Hepatocyte (in vitro differentiated cells): ENCODE measurements around the gene HBD. TPM values are rescaled to one million over a fixed set of nuclear protein-coding genes. Genes with fewer than 3 reads are reported as not detected.

Source experiments
- DNase-seq: peaks from one replicate; pipeline ENCODE4 v3.0.0-alpha.2; 2016; ENCODE audit warnings: low spot score
- H2AFZ ChIP-seq: fragments of 200-600 bp; sonication (generic); 2 replicates; pipeline ENCODE4 v1.6.0; 2016; ENCODE audit warnings: antibody characterized with exemption, mild to moderate bottlenecking
- H3K27ac ChIP-seq: fragments of 200-600 bp; sonication (generic); 2 replicates; pipeline ENCODE4 v1.5.1; 2016; ENCODE audit warnings: mild to moderate bottlenecking
- H3K27me3 ChIP-seq: fragments of 200-600 bp; sonication (generic); 2 replicates; pipeline ENCODE4 v1.6.1; 2016
- H3K36me3 ChIP-seq: fragments of 200-600 bp; sonication (generic); replicated peaks from 2 replicates; pipeline ENCODE4 v1.5.1; 2016; ENCODE audit warnings: low read depth; ENCODE audit not compliant: insufficient read depth
- H3K4me1 ChIP-seq: fragments of 200-600 bp; sonication (generic); 2 replicates; pipeline ENCODE4 v1.5.1; 2016; ENCODE audit warnings: mild to moderate bottlenecking, moderate library complexity; ENCODE audit not compliant: insufficient read depth
- H3K4me2 ChIP-seq: fragments of 200-600 bp; sonication (generic); 2 replicates; pipeline ENCODE4 v1.6.0; 2016
- H3K4me3 ChIP-seq: fragments of 200-600 bp; sonication (generic); 2 replicates; pipeline ENCODE4 v1.5.1; 2016; ENCODE audit warnings: mild to moderate bottlenecking
- H3K79me2 ChIP-seq: fragments of 200-600 bp; sonication (generic); 2 replicates; pipeline ENCODE4 v1.6.0; 2017; ENCODE audit warnings: mild to moderate bottlenecking
- H3K9me2 ChIP-seq: fragments of 200-600 bp; sonication (generic); replicated peaks from 2 replicates; pipeline ENCODE4 v1.6.0; 2017; ENCODE audit warnings: mild to moderate bottlenecking; ENCODE audit not compliant: insufficient read depth
- H3K9me3 ChIP-seq: fragments of 200-600 bp; sonication (generic); 2 replicates; pipeline ENCODE4 v1.5.1; 2016; ENCODE audit warnings: low read depth, mild to moderate bottlenecking
- H4K20me1 ChIP-seq: fragments of 200-600 bp; sonication (generic); 2 replicates; pipeline ENCODE4 v1.6.0; 2016; ENCODE audit warnings: mild to moderate bottlenecking; ENCODE audit not compliant: insufficient read depth, poor library complexity, severe bottlenecking
- EZH2 ChIP-seq: fragments of 200-600 bp; sonication (generic); IDR thresholded peaks from 2 replicates; pipeline ENCODE4 v1.6.1; 2016; ENCODE audit warnings: antibody characterized with exemption, mild to moderate bottlenecking, borderline replicate concordance
- EZH2phosphoT487 ChIP-seq: fragments of 200-600 bp; sonication (generic); IDR thresholded peaks from one replicate; pipeline ENCODE4 v1.6.1; 2018; ENCODE audit warnings: antibody characterized with exemption, mild to moderate bottlenecking, low read depth, moderate library complexity; ENCODE audit not compliant: unreplicated experiment, severe bottlenecking
- WGBS: methylation state at CpG from one replicate; pipeline ENCODE4 v1.1.6; 2016; ENCODE audit warnings: low lambda C conversion rate; ENCODE audit errors: missing lambda C conversion rate; 5-methylcytosine and 5-hydroxymethylcytosine counted together
- polyA plus RNA-seq: library from polyadenylated mRNA; unstranded; fragments of >200 nt; fragmentation: Nextera tagmentation; extraction: Ambion mirVana; gene quantifications from 2 replicates; pipeline ENCODE4 v1.2.1, GENCODE V29; 2016
- total RNA-seq: library from RNA; depleted of rRNA; stranded (reverse); fragments of >200 nt; gene quantifications from 2 replicates; pipeline ENCODE4 v1.2.3, GENCODE V29; 2014
- TF ChIP-seq, protein P1 (sequence below): fragments of 200-600 bp; sonication (generic); IDR thresholded peaks from 2 replicates; pipeline ENCODE4 v1.5.1; 2016; ENCODE audit warnings: antibody characterized with exemption, mild to moderate bottlenecking; ENCODE audit not compliant: poor library complexity

The HBD gene
- total and polyA plus RNA-seq, 2 experiments from 2014 or later: not detected

DNA sequence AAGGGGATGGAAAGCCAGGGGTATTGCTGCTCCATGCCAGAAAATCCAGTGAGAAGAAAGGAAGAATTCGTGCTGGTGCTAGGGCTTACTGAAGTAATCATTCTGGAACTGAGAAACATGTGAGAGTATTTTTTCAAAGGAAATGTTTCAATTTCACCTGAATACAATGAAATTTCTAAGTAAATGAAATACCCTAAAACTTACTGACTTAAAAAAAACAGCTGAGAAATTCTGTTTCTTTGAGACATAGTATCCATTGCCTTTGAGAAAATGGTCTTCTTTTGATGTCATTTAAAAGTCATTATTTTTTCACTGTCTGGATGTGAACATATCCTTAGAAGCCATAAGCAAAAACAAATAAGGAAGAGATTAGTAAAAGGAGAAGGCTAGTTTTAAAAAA is 33.7 kb downstream of the HBD start, which contains the start of gene OR51V1:
Gene OR51V1 (minus strand): TSS at position 101 of the 400 bp plus-strand sequence. CDS start 0 bp downstream, at position 101.
- H3K4me3 ChIP-seq: no peak within 1 kb of the TSS
- H3K4me2 ChIP-seq: no peak within 1 kb of the TSS
- no peaks in the 10 kb centered on the region for H4K20me1 ChIP-seq
- TF ChIP-seq EZH2phosphoT487 (no peak), EZH2 (no peak)
- TF ChIP-seq, protein P1, sequence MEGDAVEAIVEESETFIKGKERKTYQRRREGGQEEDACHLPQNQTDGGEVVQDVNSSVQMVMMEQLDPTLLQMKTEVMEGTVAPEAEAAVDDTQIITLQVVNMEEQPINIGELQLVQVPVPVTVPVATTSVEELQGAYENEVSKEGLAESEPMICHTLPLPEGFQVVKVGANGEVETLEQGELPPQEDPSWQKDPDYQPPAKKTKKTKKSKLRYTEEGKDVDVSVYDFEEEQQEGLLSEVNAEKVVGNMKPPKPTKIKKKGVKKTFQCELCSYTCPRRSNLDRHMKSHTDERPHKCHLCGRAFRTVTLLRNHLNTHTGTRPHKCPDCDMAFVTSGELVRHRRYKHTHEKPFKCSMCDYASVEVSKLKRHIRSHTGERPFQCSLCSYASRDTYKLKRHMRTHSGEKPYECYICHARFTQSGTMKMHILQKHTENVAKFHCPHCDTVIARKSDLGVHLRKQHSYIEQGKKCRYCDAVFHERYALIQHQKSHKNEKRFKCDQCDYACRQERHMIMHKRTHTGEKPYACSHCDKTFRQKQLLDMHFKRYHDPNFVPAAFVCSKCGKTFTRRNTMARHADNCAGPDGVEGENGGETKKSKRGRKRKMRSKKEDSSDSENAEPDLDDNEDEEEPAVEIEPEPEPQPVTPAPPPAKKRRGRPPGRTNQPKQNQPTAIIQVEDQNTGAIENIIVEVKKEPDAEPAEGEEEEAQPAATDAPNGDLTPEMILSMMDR: no peak
- WGBS: 80% methylated on average over 1 of the region's 1 CpG
- no peaks in the 10 kb centered on the region for H3K9me2 ChIP-seq
- H3K79me2 ChIP-seq: no peaks in the 10 kb centered on the region
- H2AFZ ChIP-seq: no peak within 1 kb of the TSS
- H3K27me3 ChIP-seq: no peaks in the 10 kb centered on the region
- H3K4me1 ChIP-seq: no peaks in the 10 kb centered on the region
- no peaks in the 10 kb centered on the region for H3K36me3 ChIP-seq
- H3K27ac ChIP-seq: no peak within 1 kb of the TSS
- DNase-seq: no peak
- H3K9me3 ChIP-seq: no peaks in the 10 kb centered on the region

- Histone ChIP-seq H4K20me1 (no peaks in the 10 kb centered on the region), H3K27me3 (no peaks in the 10 kb centered on the region), H3K36me3 (no peaks in the 10 kb centered on the region), H3K79me2 (no peaks in the 10 kb centered on the region), H3K9me3 (no peaks in the 10 kb centered on the region), H3K9me2 (no peaks in the 10 kb centered on the region), H2AFZ (no peak overlapping the region), H3K4me3 (no peak overlapping the region), H3K4me1 (no peaks in the 10 kb centered on the region), H3K27ac (no peak overlapping the region), H3K4me2 (no peak overlapping the region)
- DNase-seq: no peak
- TF ChIP-seq EZH2 (no peak), EZH2phosphoT487 (no peak)
- TF ChIP-seq, protein P1: no peak
Observed at GRCh38 chr11:5198285-5198684, 36.0 kb downstream of the HBD start.

DNA sequence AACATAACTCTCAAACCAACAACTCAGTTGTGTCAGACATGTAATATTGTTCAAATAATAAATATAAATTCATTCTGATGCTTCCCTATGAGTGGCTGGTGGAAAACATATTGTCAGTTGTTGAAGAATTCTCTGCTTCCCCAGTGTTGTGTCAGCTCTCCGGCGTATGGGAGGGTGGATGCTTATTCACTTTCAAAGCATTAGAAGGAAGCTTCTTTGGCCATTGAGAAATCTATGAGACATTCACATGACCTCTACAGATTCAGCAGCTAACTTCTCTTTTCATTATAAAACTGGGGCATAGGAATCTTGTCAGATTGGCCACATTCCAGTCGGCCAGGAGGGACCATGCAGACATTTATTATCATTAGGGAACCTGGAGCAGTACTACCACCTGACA is 36.7 kb downstream of the HBD start:
- no peaks in the 10 kb centered on the region for H3K4me1 ChIP-seq
- H3K36me3 ChIP-seq: no peaks in the 10 kb centered on the region
- no peak overlapping the region for H3K27ac ChIP-seq
- no peaks in the 10 kb centered on the region for H3K9me2 ChIP-seq
- TF ChIP-seq EZH2: no peak
- TF ChIP-seq, protein P1: no peak
- TF ChIP-seq EZH2phosphoT487: no peak
- WGBS: 83% methylated on average over 3 of the region's 3 CpGs
- H3K4me2 ChIP-seq: no peak overlapping the region
- no peaks in the 10 kb centered on the region for H3K79me2 ChIP-seq
- H2AFZ ChIP-seq: no peak overlapping the region
- H4K20me1 ChIP-seq: no peaks in the 10 kb centered on the region
- no peak for DNase-seq
- no peaks in the 10 kb centered on the region for H3K27me3 ChIP-seq
- H3K4me3 ChIP-seq: no peak overlapping the region
- no peaks in the 10 kb centered on the region for H3K9me3 ChIP-seq

DNA sequence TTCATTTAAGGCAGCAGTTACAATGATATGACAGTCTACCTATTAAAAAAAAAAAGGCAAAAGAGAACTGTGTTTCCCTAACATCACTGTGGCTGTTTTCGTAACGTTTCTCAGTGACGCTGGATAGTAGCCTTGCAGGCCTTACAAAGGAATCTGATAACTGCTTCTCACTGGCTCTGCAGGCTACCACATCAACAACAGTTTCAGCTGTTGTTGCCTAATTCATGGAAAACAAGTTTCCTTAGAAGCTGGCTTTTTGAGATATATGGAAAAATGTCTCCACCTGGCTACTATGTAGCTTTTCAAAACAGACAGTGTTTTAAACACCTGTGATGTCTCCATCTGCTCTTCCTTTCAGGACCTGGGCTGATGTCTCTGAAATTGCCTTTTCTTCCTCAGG is 37.6 kb downstream of the HBD start:
- TF ChIP-seq EZH2phosphoT487: no peak
- TF ChIP-seq, protein P1: no peak
- no peak for TF ChIP-seq EZH2
- no peak for DNase-seq
- Histone ChIP-seq H2AFZ (no peak overlapping the region), H3K9me2 (no peaks in the 10 kb centered on the region), H3K27me3 (no peaks in the 10 kb centered on the region), H3K4me3 (no peak overlapping the region), H3K4me2 (no peak overlapping the region), H3K79me2 (no peaks in the 10 kb centered on the region), H3K27ac (no peak overlapping the region), H4K20me1 (no peaks in the 10 kb centered on the region), H3K36me3 (no peaks in the 10 kb centered on the region), H3K9me3 (no peaks in the 10 kb centered on the region), H3K4me1 (no peaks in the 10 kb centered on the region)
- 65% methylated on average over 3 of the region's 3 CpGs for WGBS
